GM23248 (cell line): ENCODE measurements around the gene MYO1E.

Experiments
- EZH2 ChIP-seq: fragments of 200-600 bp; sonication (generic); IDR thresholded peaks from 2 replicates; pipeline ENCODE4 v1.6.1; 2018; ENCODE audit warnings: antibody characterized with exemption, mild to moderate bottlenecking; ENCODE audit not compliant: insufficient read depth, poor library complexity, severe bottlenecking
- EZH2phosphoT487 ChIP-seq: fragments of 200-600 bp; sonication (generic); IDR thresholded peaks from 2 replicates; pipeline ENCODE4 v1.6.1; 2018; ENCODE audit warnings: antibody characterized with exemption, moderate library complexity, mild to moderate bottlenecking, low read depth; ENCODE audit not compliant: insufficient read depth

DNA sequence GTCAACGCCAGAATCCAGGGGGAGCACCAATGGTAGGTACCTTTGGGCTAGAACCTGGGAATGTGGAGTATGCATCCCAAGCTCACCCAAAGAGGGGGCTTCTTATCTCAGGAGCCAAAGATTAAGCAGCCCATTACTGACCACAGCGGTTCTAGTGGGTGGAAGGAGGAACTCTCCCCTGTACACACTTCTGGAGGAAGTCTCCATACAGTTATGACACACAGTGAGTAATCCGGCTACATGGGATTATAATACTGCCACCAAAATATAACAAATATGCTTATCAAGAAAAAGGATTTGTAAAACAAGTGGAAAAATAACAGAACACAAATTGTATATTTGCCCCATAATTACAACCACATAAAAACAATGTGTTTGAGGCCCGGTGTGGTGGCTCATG lies 8.4 kb downstream of the MYO1E start:
- TF ChIP-seq EZH2 (no peak), EZH2phosphoT487 (no peak)
